K562 (cell line): Measurements from ENCODE around the gene COX6B2. TPM values are rescaled to one million over a fixed set of nuclear protein-coding genes. Genes with fewer than 3 reads are reported as not detected.

Experiments used
- ARID4B ChIP-seq: sonication (generic); formaldehyde crosslinking; IDR thresholded peaks from 2 replicates; pipeline ENCODE4 v1.8.0; 2022; ENCODE audit warnings: mild to moderate bottlenecking, missing genetic modification reagents
- CCAR2 ChIP-seq: fragments of 200-400 bp; formaldehyde crosslinking; IDR thresholded peaks from 2 replicates; pipeline ENCODE4 v1.6.1; 2017; ENCODE audit warnings: mild to moderate bottlenecking, low read depth, low read length
- CEBPG ChIP-seq, 3 experiments: fragments of 200-800 bp in 1 of 3; sonication (Bioruptor generic) in 1 of 3; sonication (generic) in 1 of 3; formaldehyde crosslinking in 1 of 3; IDR thresholded peaks in 2 of 3; conservative IDR thresholded peaks in 1 of 3; 2 replicates each; pipeline versions ENCODE4 v1.6.1 to v1.8.0; 2016 to 2022; ENCODE audit warnings: missing compliant biosample characterization in 2 of 3, missing genetic modification characterization in 2 of 3, mild to moderate bottlenecking in 1 of 3, missing genetic modification reagents in 1 of 3
- CTCFL ChIP-seq: IDR thresholded peaks from 2 replicates; pipeline ENCODE4 v1.6.1; 2011; ENCODE audit warnings: borderline replicate concordance, low read depth, mild to moderate bottlenecking, moderate library complexity, low read length; ENCODE audit not compliant: insufficient read depth, poor library complexity, severe bottlenecking
- DNMT1 ChIP-seq: fragments of 450-650 bp; IDR thresholded peaks from 2 replicates; pipeline ENCODE4 v1.6.1; 2016; ENCODE audit warnings: antibody characterized with exemption, mild to moderate bottlenecking
- E2F4 ChIP-seq: sonication (generic); formaldehyde crosslinking; IDR thresholded peaks from 2 replicates; pipeline ENCODE4 v1.8.0; 2022; ENCODE audit warnings: mild to moderate bottlenecking, low read depth, missing genetic modification reagents
- EWSR1 ChIP-seq: fragments of 450-650 bp; IDR thresholded peaks from 2 replicates; pipeline ENCODE4 v1.6.1; 2018; ENCODE audit warnings: borderline replicate concordance, mild to moderate bottlenecking, low read depth, moderate library complexity; ENCODE audit not compliant: partially characterized antibody
- FOS ChIP-seq: IDR thresholded peaks from 3 replicates; pipeline ENCODE4 v1.6.1; 2011; ENCODE audit not compliant: insufficient read length; ENCODE audit errors: extremely low read depth
- FOXA1 ChIP-seq: fragments of 450-650 bp; IDR thresholded peaks from 2 replicates; pipeline ENCODE4 v1.6.1; 2016; ENCODE audit warnings: mild to moderate bottlenecking, borderline replicate concordance
- IRF1 ChIP-seq: sonication (generic); formaldehyde crosslinking; IDR thresholded peaks from 2 replicates; pipeline ENCODE4 v1.8.0; 2022; ENCODE audit warnings: missing genetic modification reagents, mild to moderate bottlenecking, borderline replicate concordance
- LARP7 ChIP-seq: fragments of 450-650 bp; IDR thresholded peaks from 2 replicates; pipeline ENCODE4 v1.6.1; 2016
- MCM2 ChIP-seq: fragments of 450-650 bp; IDR thresholded peaks from 2 replicates; pipeline ENCODE4 v1.6.1; 2017; ENCODE audit warnings: low read depth, mild to moderate bottlenecking
- PHF21A ChIP-seq: fragments of 450-650 bp; IDR thresholded peaks from 2 replicates; pipeline ENCODE4 v1.6.1; 2017; ENCODE audit warnings: low read depth, borderline replicate concordance
- RBM15 ChIP-seq: fragments of 200-400 bp; formaldehyde crosslinking; IDR thresholded peaks from 2 replicates; pipeline ENCODE4 v1.6.1; 2018; ENCODE audit warnings: mild to moderate bottlenecking, low read length, moderate library complexity; ENCODE audit not compliant: insufficient read depth
- RNF2 ChIP-seq: sonication (generic); IDR thresholded peaks from 2 replicates; pipeline ENCODE4 v1.6.1; 2016
- STAT5B ChIP-seq: fragments of 250-450 bp; sonication (Bioruptor Pico); IDR thresholded peaks from 2 replicates; pipeline ENCODE4 v1.8.0; 2021; ENCODE audit warnings: mild to moderate bottlenecking, inconsistent platforms
- TRIM28 ChIP-seq: fragments of 450-650 bp; IDR thresholded peaks from 2 replicates; pipeline ENCODE4 v1.6.1; 2017
- ZNF436 ChIP-seq: fragments of 250-450, 450-650 bp; sonication (Bioruptor Pico); formaldehyde crosslinking; IDR thresholded peaks from 2 replicates; pipeline ENCODE4 v1.7.0; 2020; ENCODE audit warnings: mild to moderate bottlenecking
- ZNF583 ChIP-seq: fragments of 250-450 bp; sonication (Bioruptor Pico); IDR thresholded peaks from 2 replicates; pipeline ENCODE4 v1.4.0; 2020
- ZSCAN29 ChIP-seq: fragments of 450-650 bp; IDR thresholded peaks from 2 replicates; pipeline ENCODE4 v1.6.1; 2017
- polyA plus RNA-seq, 8 experiments: library from polyadenylated mRNA; depleted of rRNA in 4 of 8; stranded (reverse) in 5 of 8; unstranded in 3 of 8; fragments of >200 nt; fragmentation: Nextera tagmentation in 2 of 8; fragmentation: Illumina TruSeq in 1 of 8; extraction: Ambion mirVana in 2 of 8; extraction: Trizol in 1 of 8; gene quantifications; 2 replicates each; pipeline versions ENCODE4 v1.2.1 to v1.2.3, GENCODE V29; 2011 to 2014; ENCODE audit warnings: inconsistent platforms in 1 of 8, missing spikeins in 1 of 8
- total RNA-seq, 7 experiments: library from RNA; depleted of rRNA in 6 of 7; stranded (reverse); fragments of >200 nt in 6 of 7; fragmentation: Illumina TruSeq in 2 of 7; extraction: Trizol in 2 of 7; gene quantifications; 2 replicates each; pipeline versions ENCODE4 v1.2.1 to v1.2.3, GENCODE V29; 2011 to 2021; ENCODE audit warnings: low replicate concordance in 1 of 7

COX6B2 gene
- total and polyA plus RNA-seq, 9 of the 15 experiments (the other 6 are each of a cell fraction or from before 2014, with no cell fraction given), result 0.40 to 2.5 (median 0.83) TPM

GRCh38 chr19:55385724-55386492 is 31.4 kb upstream of the COX6B2 start, which contains the start of gene RPL28 (continued):
- no peak for TF ChIP-seq RBM15
- TF ChIP-seq CCAR2, result no peak
- no peak for TF ChIP-seq ZSCAN29
- TF ChIP-seq FOXA1, result no peak
- no peak for TF ChIP-seq CEBPG (CRISPR knock-in tag; IDR thresholded peaks at IDR 0.05)
- TF ChIP-seq CEBPG (tag; conservative IDR thresholded peaks at IDR 0.05 in 1 of 2, IDR thresholded peaks at IDR 0.05 in 1 of 2), result no peak
- TF ChIP-seq ARID4B (CRISPR knock-in tag), result peak; percentile 95
- TF ChIP-seq FOS, result no peak
- no peak for TF ChIP-seq PHF21A
- no peak for TF ChIP-seq ZNF583 (CRISPR knock-in tag)
- TF ChIP-seq DNMT1, result no peak
- no peak for TF ChIP-seq TRIM28
- no peak for TF ChIP-seq E2F4 (CRISPR knock-in tag)
- no peak for TF ChIP-seq LARP7
- TF ChIP-seq EWSR1, result no peak
- TF ChIP-seq ZNF436 (CRISPR knock-in tag), result no peak
- no peak for TF ChIP-seq STAT5B
- TF ChIP-seq IRF1 (CRISPR knock-in tag), result no peak
- peak; percentile 60; the same call in 1 of the 2 replicates for TF ChIP-seq RNF2
- no peak for TF ChIP-seq MCM2
- no peak for TF ChIP-seq CTCFL
